K562 (cell line): ENCODE measurements around the gene ADAMTS10. TPM values are rescaled to one million over a fixed set of nuclear protein-coding genes. Genes with fewer than 3 reads are reported as not detected.

Experiments
- ATF1 ChIP-seq, 2 experiments: fragments of 450-650 bp in 1 of 2; IDR thresholded peaks; 2 replicates each; pipeline ENCODE4 v1.6.1; 2016; ENCODE audit warnings: missing compliant biosample characterization in 1 of 2, missing genetic modification characterization in 1 of 2
- CHD4 ChIP-seq: fragments of 200-600 bp; sonication (generic); IDR thresholded peaks from 3 replicates; pipeline ENCODE4 v1.6.1; 2012; ENCODE audit warnings: low read depth, mild to moderate bottlenecking, mixed read lengths, low read length, inconsistent platforms; ENCODE audit not compliant: insufficient read depth, insufficient replicate concordance, poor library complexity, severe bottlenecking
- DACH1 ChIP-seq: fragments of 450-650 bp; IDR thresholded peaks from 2 replicates; pipeline ENCODE4 v1.6.1; 2018; ENCODE audit not compliant: partially characterized antibody
- ELF4 ChIP-seq: fragments of 450-650 bp; formaldehyde crosslinking; IDR thresholded peaks from 2 replicates; pipeline ENCODE4 v1.4.0; 2022; ENCODE audit warnings: missing genetic modification characterization
- HDAC1 ChIP-seq, 2 experiments: fragments of 450-650 bp; IDR thresholded peaks; 2 replicates each; pipeline ENCODE4 v1.6.1; 2016 to 2017; ENCODE audit warnings: inconsistent platforms in 1 of 2, mild to moderate bottlenecking in 1 of 2, moderate library complexity in 1 of 2
- HDAC2 ChIP-seq: fragments of 450-650 bp; IDR thresholded peaks from 2 replicates; pipeline ENCODE4 v1.6.1; 2016; ENCODE audit warnings: mild to moderate bottlenecking
- RBM25 ChIP-seq: fragments of 200-400 bp; formaldehyde crosslinking; IDR thresholded peaks from 2 replicates; pipeline ENCODE4 v1.6.1; 2018; ENCODE audit warnings: low read length, low read depth, moderate library complexity; ENCODE audit not compliant: severe bottlenecking
- SIRT6 ChIP-seq: IDR thresholded peaks from one replicate; pipeline ENCODE4 v1.6.1; 2012; ENCODE audit warnings: low read depth, mild to moderate bottlenecking, control low read depth, inconsistent platforms, low read length, moderate library complexity
- SNIP1 ChIP-seq: fragments of 450-650 bp; IDR thresholded peaks from 2 replicates; pipeline ENCODE4 v1.7.1; 2017; ENCODE audit warnings: low read depth, mild to moderate bottlenecking
- polyA plus RNA-seq, 8 experiments: library from polyadenylated mRNA; depleted of rRNA in 4 of 8; stranded (reverse) in 5 of 8; unstranded in 3 of 8; fragments of >200 nt; fragmentation: Nextera tagmentation in 2 of 8; fragmentation: Illumina TruSeq in 1 of 8; extraction: Ambion mirVana in 2 of 8; extraction: Trizol in 1 of 8; gene quantifications; 2 replicates each; pipeline versions ENCODE4 v1.2.1 to v1.2.3, GENCODE V29; 2011 to 2014; ENCODE audit warnings: inconsistent platforms in 1 of 8, missing spikeins in 1 of 8
- total RNA-seq, 7 experiments: library from RNA; depleted of rRNA in 6 of 7; stranded (reverse); fragments of >200 nt in 6 of 7; fragmentation: Illumina TruSeq in 2 of 7; extraction: Trizol in 2 of 7; gene quantifications; 2 replicates each; pipeline versions ENCODE4 v1.2.1 to v1.2.3, GENCODE V29; 2011 to 2021; ENCODE audit warnings: low replicate concordance in 1 of 7
- TF ChIP-seq, protein P1 (sequence below), 2 experiments: fragments of 200-800 bp in 1 of 2; sonication (Bioruptor generic) in 1 of 2; sonication (generic) in 1 of 2; formaldehyde crosslinking in 1 of 2; IDR thresholded peaks in 1 of 2; conservative IDR thresholded peaks in 1 of 2; 2 replicates each; pipeline versions ENCODE4 v1.5.0 to v1.6.1; 2016 to 2020; ENCODE audit warnings: missing compliant biosample characterization in 1 of 2, missing genetic modification characterization in 1 of 2, missing genetic modification reagents in 1 of 2

Gene ADAMTS10
- total and polyA plus RNA-seq, 9 of the 15 experiments (the other 6 are each of a cell fraction or from before 2014, with no cell fraction given) = 0.33 to 1.8 (median 0.57) TPM; not detected in 4

DNA sequence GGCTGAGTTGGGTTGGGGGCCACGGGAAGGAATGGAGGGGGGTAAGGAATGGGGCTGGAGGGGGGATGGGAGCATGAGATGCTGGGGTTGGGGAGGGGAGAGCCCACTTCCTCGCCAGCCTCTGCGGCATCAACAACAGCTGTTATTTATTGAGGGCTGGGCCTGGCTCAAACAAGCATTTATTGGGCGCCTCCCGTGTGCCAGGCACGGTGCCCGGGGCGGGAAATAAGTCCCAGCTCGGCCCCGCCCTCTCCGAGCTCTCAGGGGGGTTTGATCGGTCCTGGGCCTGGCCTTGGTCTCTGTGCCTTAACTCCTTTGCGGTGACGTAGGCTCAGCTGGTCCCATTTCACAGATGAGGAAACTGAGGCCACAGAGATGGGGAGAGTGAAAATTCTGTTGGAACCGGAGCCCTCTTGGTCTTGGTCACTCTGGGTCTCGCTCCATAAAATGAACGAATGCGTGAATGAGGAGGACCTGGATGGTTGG is 919 bp upstream of the ADAMTS10 start (continued):
- TF ChIP-seq CHD4 = peak; percentile 90
- TF ChIP-seq RBM25 = peak; percentile 91
- no peak for TF ChIP-seq DACH1
- peak; percentile 84 for TF ChIP-seq HDAC2
- TF ChIP-seq SIRT6 = no peak
- TF ChIP-seq ELF4 (CRISPR knock-in tag) = no peak
- 0 out of 4 replicates have a peak, but pooled peaks of 1 of the 2 experiments have one; percentile 26 for TF ChIP-seq HDAC1 (IDR thresholded peaks at IDR 0.05)
- TF ChIP-seq SNIP1 = no peak
- TF ChIP-seq, protein P1, sequence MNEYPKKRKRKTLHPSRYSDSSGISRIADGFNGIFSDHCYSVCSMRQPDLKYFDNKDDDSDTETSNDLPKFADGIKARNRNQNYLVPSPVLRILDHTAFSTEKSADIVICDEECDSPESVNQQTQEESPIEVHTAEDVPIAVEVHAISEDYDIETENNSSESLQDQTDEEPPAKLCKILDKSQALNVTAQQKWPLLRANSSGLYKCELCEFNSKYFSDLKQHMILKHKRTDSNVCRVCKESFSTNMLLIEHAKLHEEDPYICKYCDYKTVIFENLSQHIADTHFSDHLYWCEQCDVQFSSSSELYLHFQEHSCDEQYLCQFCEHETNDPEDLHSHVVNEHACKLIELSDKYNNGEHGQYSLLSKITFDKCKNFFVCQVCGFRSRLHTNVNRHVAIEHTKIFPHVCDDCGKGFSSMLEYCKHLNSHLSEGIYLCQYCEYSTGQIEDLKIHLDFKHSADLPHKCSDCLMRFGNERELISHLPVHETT (CRISPR knock-in tag; conservative IDR thresholded peaks at IDR 0.05 in 1 of 2, IDR thresholded peaks at IDR 0.05 in 1 of 2) = no peak
- TF ChIP-seq ATF1 (CRISPR knock-in tag; IDR thresholded peaks at IDR 0.05) = no peak
- TF ChIP-seq ATF1 (tag; IDR thresholded peaks at IDR 0.05) = 0 out of 2 replicates have a peak, but pooled peaks have one; percentile 31
